WTC11 (cell line): ENCODE measurements around the gene PPP1R2C. TPM values are rescaled to one million over a fixed set of nuclear protein-coding genes. Genes with fewer than 3 reads are reported as not detected.

Experiments
- ATAC-seq: fragments of 200-7000 bp; cut with Tn5 transposase; 2 replicates; pipeline ENCODE4 v1.10.0; 2021; ENCODE audit warnings: mild to moderate bottlenecking, moderate library complexity
- Bru-seq: library from RNA; stranded (reverse); fragments of 400-500 nt; gene quantifications from one replicate; lab custom pipeline; 2021; lab: Mats Ljungman, UMichigan
- CTCF ChIA-PET: fragments of 300-600 bp; sonication (Branson Sonifier 250); formaldehyde crosslinking; loops from one replicate; lab custom pipeline; 2021; ENCODE audit warnings: antibody characterized with exemption; lab: Charles Lee
- POLR2A ChIA-PET: fragments of 350-600 bp; sonication (Branson Sonifier 250); formaldehyde crosslinking; loops from one replicate; lab custom pipeline; 2021; ENCODE audit warnings: antibody characterized with exemption; lab: Charles Lee
- DNase-seq: peaks from one replicate; pipeline ENCODE4 v3.0.0; 2021; ENCODE audit warnings: low spot score
- H3K27ac Mint-ChIP-seq: 2 replicates; pipeline ENCODE4 v1.8.0; 2021; ENCODE audit warnings: mixed read lengths
- H3K27me3 Mint-ChIP-seq: 2 replicates; pipeline ENCODE4 v1.8.0; 2021; ENCODE audit warnings: low read depth, mild to moderate bottlenecking, moderate library complexity, mixed read lengths
- H3K36me3 Mint-ChIP-seq: 2 replicates; pipeline ENCODE4 v1.8.0; 2021; ENCODE audit warnings: mixed read lengths
- H3K4me1 Mint-ChIP-seq: 2 replicates; pipeline ENCODE4 v1.8.0; 2022; ENCODE audit warnings: mixed read lengths
- H3K4me3 Mint-ChIP-seq: 2 replicates; pipeline ENCODE4 v1.8.0; 2021; ENCODE audit warnings: mild to moderate bottlenecking, moderate library complexity, mixed read lengths
- H3K9me3 Mint-ChIP-seq: 2 replicates; pipeline ENCODE4 v1.8.0; 2021; ENCODE audit warnings: mixed read lengths
- ATF2 ChIP-seq: sonication (generic); formaldehyde crosslinking; IDR thresholded peaks from 2 replicates; pipeline ENCODE4 v1.8.1; 2022; ENCODE audit warnings: low read depth, missing genetic modification reagents, borderline replicate concordance
- CBFB ChIP-seq: sonication (generic); formaldehyde crosslinking; IDR thresholded peaks from 2 replicates; pipeline ENCODE4 v1.8.1; 2022; ENCODE audit warnings: mild to moderate bottlenecking, low read depth, missing genetic modification reagents
- FOXJ3 ChIP-seq: sonication (generic); formaldehyde crosslinking; IDR thresholded peaks from 2 replicates; pipeline ENCODE4 v1.9.0; 2021; ENCODE audit warnings: missing genetic modification reagents, mild to moderate bottlenecking, borderline replicate concordance
- FOXP1 ChIP-seq: sonication (generic); formaldehyde crosslinking; IDR thresholded peaks from 2 replicates; pipeline ENCODE4 v1.8.0; 2022; ENCODE audit warnings: missing genetic modification reagents, mild to moderate bottlenecking, moderate library complexity, borderline replicate concordance
- HMGA2 ChIP-seq: fragments of 250-450 bp; sonication (Bioruptor Pico); IDR thresholded peaks from 2 replicates; pipeline ENCODE4 v1.4.0; 2021; ENCODE audit warnings: mild to moderate bottlenecking, moderate library complexity
- JUN ChIP-seq: sonication (generic); formaldehyde crosslinking; IDR thresholded peaks from 2 replicates; pipeline ENCODE4 v1.8.0; 2023; ENCODE audit warnings: mild to moderate bottlenecking, missing genetic modification reagents
- MXD4 ChIP-seq: fragments of 250-450 bp; sonication (Bioruptor Pico); IDR thresholded peaks from 2 replicates; pipeline ENCODE4 v1.8.0; 2021; ENCODE audit warnings: mild to moderate bottlenecking, moderate library complexity, borderline replicate concordance
- NFATC4 ChIP-seq: fragments of 250-450 bp; sonication (Bioruptor Pico); IDR thresholded peaks from 2 replicates; pipeline ENCODE4 v1.9.0; 2021; ENCODE audit warnings: mild to moderate bottlenecking
- NFYB ChIP-seq: sonication (generic); formaldehyde crosslinking; conservative IDR thresholded peaks from 2 replicates; pipeline ENCODE4 v1.8.0; 2022; ENCODE audit warnings: low read depth, missing genetic modification reagents
- PREB ChIP-seq: sonication (generic); formaldehyde crosslinking; IDR thresholded peaks from 2 replicates; pipeline ENCODE4 v1.8.1; 2022; ENCODE audit warnings: mild to moderate bottlenecking, missing genetic modification reagents, moderate library complexity, borderline replicate concordance
- RORB ChIP-seq: fragments of 250-450 bp; sonication (Bioruptor Pico); IDR thresholded peaks from 2 replicates; pipeline ENCODE4 v1.9.0; 2021; ENCODE audit warnings: mild to moderate bottlenecking
- TCF7 ChIP-seq: sonication (generic); formaldehyde crosslinking; IDR thresholded peaks from 2 replicates; pipeline ENCODE4 v1.8.0; 2022; ENCODE audit warnings: mild to moderate bottlenecking, low read depth, missing genetic modification reagents, moderate library complexity
- ZNF219 ChIP-seq: sonication (generic); formaldehyde crosslinking; IDR thresholded peaks from 2 replicates; pipeline ENCODE4 v1.8.0; 2023; ENCODE audit warnings: missing genetic modification reagents, mild to moderate bottlenecking, borderline replicate concordance
- ZNF512 ChIP-seq: sonication (generic); formaldehyde crosslinking; IDR thresholded peaks from 2 replicates; pipeline ENCODE4 v1.8.1; 2022; ENCODE audit warnings: missing genetic modification reagents, borderline replicate concordance
- ZNF671 ChIP-seq: fragments of 250-450 bp; sonication (Bioruptor Pico); IDR thresholded peaks from 2 replicates; pipeline ENCODE4 v1.8.0; 2021; ENCODE audit warnings: mild to moderate bottlenecking
- long read RNA-seq, 3 experiments: library from RNA in 1 of 3; library from capped mRNA in 1 of 3; library from polyadenylated mRNA in 1 of 3; unstranded in 2 of 3; stranded (forward) in 1 of 3; transcript quantifications; one replicate each; pipeline ENCODE4 v2.0.0, GENCODE V29; 2021
- total RNA-seq: library from RNA; stranded (reverse); gene quantifications from 3 replicates; pipeline ENCODE4 v1.2.3, GENCODE V29; 2021
- TF ChIP-seq, protein P1 (sequence below): sonication (generic); formaldehyde crosslinking; conservative IDR thresholded peaks from 2 replicates; pipeline ENCODE4 v1.8.1; 2022; ENCODE audit warnings: mild to moderate bottlenecking, missing genetic modification reagents
- TF ChIP-seq, protein P2 (sequence below): sonication (generic); formaldehyde crosslinking; IDR thresholded peaks from 2 replicates; pipeline ENCODE4 v1.8.0; 2023; ENCODE audit warnings: missing genetic modification reagents, mild to moderate bottlenecking, borderline replicate concordance

The PPP1R2C gene
- not detected in 3 replicates for total RNA-seq
- Bru-seq, nascent RNA = not detected
- long read RNA-seq, experiment 1 = 0 reads
- long read RNA-seq, experiment 2 = 0 reads
- long read RNA-seq, experiment 3 = 0 reads

DNA sequence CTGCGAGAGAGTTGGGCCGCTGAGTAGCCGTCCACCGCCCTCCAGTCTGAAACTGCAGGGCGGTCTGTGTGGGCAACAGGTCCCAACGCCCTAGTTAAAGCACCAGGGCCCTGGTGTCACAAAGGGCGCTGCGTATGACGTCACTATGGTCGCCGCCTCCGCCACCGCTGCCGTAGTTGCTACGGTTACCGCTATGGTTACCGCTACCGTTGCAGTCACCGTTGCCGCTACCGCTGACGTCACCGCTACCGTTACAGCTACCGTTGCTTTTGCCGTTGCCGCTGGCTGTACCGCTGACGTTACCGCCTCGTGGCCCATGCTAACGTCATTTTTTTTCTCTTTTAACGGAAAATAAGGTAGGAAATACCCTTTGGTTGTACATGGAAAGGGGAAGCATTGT, at the start of gene PPP1R2C:
PPP1R2C (minus strand) TSS at position 68 of the 400 bp plus-strand sequence. CDS start 84 bp downstream, outside the sequence.
- TF ChIP-seq ZNF671 (no peak), FOXP1 (CRISPR knock-in tag) (no peak), JUN (no peak), HMGA2 (no peak), TCF7 (CRISPR knock-in tag) (no peak)
- ChIA-PET CTCF (no interaction called here), POLR2A (no interaction called here)
- no peaks in the 10 kb centered on the region for H3K27me3 Mint-ChIP-seq
- H3K36me3 Mint-ChIP-seq = peaks cover 27% of the 10 kb centered on the region
- peaks cover 32% of the 10 kb centered on the region for H3K9me3 Mint-ChIP-seq
- peaks cover 18% of the 10 kb centered on the region for H3K4me1 Mint-ChIP-seq
- no peak within 1 kb of the TSS for H3K4me3 Mint-ChIP-seq
- ATAC-seq (no peak), DNase-seq (no peak)
- no peak within 1 kb of the TSS; the same call in 1 of the 2 replicates for H3K27ac Mint-ChIP-seq

DNA sequence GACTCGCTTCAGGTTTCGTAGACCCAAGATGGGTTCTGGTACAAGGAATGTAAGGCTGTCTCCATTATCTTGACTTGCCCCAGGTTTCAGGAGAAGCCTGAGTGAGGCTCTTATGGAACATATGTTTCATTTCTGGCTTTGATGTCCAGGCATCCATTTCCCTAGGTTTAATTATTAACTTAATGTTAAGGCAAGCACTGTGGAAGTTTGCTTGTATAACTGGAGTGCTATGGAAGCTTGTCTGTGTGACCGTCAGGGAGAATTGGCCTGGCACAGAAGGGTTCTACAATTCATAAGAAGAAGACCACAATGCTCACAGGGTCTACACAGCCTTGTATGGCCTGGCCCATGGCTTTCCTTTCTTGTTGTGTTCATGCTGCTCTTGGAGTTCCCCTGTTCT, 47.2 kb upstream of the PPP1R2C start:
- TF ChIP-seq NFYB (CRISPR knock-in tag) (no peak), RORB (CRISPR knock-in tag) (no peak), FOXJ3 (no peak), PREB (CRISPR knock-in tag) (no peak), CBFB (CRISPR knock-in tag) (no peak), MXD4 (CRISPR knock-in tag) (no peak), ZNF219 (CRISPR knock-in tag) (no peak), ATF2 (CRISPR knock-in tag) (no peak), NFATC4 (CRISPR knock-in tag) (no peak), ZNF512 (no peak)
- TF ChIP-seq, protein P1, sequence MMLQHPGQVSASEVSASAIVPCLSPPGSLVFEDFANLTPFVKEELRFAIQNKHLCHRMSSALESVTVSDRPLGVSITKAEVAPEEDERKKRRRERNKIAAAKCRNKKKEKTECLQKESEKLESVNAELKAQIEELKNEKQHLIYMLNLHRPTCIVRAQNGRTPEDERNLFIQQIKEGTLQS (CRISPR knock-in tag) = no peak
- TF ChIP-seq, protein P2, sequence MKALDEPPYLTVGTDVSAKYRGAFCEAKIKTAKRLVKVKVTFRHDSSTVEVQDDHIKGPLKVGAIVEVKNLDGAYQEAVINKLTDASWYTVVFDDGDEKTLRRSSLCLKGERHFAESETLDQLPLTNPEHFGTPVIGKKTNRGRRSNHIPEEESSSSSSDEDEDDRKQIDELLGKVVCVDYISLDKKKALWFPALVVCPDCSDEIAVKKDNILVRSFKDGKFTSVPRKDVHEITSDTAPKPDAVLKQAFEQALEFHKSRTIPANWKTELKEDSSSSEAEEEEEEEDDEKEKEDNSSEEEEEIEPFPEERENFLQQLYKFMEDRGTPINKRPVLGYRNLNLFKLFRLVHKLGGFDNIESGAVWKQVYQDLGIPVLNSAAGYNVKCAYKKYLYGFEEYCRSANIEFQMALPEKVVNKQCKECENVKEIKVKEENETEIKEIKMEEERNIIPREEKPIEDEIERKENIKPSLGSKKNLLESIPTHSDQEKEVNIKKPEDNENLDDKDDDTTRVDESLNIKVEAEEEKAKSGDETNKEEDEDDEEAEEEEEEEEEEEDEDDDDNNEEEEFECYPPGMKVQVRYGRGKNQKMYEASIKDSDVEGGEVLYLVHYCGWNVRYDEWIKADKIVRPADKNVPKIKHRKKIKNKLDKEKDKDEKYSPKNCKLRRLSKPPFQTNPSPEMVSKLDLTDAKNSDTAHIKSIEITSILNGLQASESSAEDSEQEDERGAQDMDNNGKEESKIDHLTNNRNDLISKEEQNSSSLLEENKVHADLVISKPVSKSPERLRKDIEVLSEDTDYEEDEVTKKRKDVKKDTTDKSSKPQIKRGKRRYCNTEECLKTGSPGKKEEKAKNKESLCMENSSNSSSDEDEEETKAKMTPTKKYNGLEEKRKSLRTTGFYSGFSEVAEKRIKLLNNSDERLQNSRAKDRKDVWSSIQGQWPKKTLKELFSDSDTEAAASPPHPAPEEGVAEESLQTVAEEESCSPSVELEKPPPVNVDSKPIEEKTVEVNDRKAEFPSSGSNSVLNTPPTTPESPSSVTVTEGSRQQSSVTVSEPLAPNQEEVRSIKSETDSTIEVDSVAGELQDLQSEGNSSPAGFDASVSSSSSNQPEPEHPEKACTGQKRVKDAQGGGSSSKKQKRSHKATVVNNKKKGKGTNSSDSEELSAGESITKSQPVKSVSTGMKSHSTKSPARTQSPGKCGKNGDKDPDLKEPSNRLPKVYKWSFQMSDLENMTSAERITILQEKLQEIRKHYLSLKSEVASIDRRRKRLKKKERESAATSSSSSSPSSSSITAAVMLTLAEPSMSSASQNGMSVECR (CRISPR knock-in tag) = no peak
- H3K4me3 Mint-ChIP-seq = no peak overlapping the region
- H3K27ac Mint-ChIP-seq = no peak overlapping the region
- H3K36me3 Mint-ChIP-seq = peaks cover 35% of the 10 kb centered on the region
- ATAC-seq = no peak
- DNase-seq = no peak
- H3K27me3 Mint-ChIP-seq = peaks cover 2% of the 10 kb centered on the region; the same call in 1 of the 2 replicates
- peaks cover 27% of the 10 kb centered on the region for H3K9me3 Mint-ChIP-seq
- ChIA-PET POLR2A (no interaction called here), CTCF (no interaction called here)
- H3K4me1 Mint-ChIP-seq = peaks cover 16% of the 10 kb centered on the region
